Erythroblast (primary cell): Measurements from ENCODE around the gene ACVR1B.

Experiments used
- GATA1 ChIP-seq: IDR thresholded peaks from 2 replicates; pipeline ENCODE4 v1.6.1; 2011; ENCODE audit warnings: low read depth, mild to moderate bottlenecking, control low read depth, low read length, moderate library complexity
- POLR2A ChIP-seq: IDR thresholded peaks from 2 replicates; pipeline ENCODE4 v1.6.1; 2011; ENCODE audit warnings: mild to moderate bottlenecking, low read length

DNA sequence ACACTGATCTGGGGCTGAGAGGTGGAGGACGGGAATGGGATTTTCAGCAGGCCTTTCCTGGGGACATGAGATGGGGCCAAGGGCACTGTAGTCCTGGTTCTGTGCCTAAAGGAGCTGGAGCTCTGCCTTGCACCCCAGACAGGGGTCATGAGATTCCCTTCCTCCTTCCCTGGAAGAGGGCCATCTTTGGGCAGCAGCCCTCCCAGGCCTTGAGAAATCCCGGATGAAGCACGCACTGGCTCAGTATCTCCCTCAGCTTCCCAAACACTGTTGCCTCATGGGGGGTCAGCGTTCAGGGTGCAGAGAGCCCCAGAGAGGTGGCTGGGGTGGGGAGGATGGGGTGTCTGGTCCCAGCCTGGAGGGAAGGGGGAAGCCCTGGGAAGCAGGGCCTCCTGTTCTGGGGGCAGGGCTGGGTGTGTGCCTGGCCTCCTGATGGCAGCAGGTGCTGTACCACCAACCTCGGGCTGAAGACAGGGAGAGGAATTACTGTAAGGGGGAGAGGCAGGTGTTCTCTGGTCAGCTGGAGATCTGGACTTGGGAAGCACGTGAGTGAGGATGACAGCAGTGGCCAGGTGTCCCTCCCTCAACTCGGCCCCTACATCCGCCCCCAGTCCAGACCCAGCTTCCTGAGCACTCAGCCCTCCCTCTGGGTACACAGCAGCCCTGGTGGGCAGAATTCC is 91.3 kb downstream of the ACVR1B start:
- TF ChIP-seq POLR2A (no peak), GATA1 (no peak)
